Caki2 (cell line): ENCODE data around the gene SERINC3. TPM values are rescaled to one million over a fixed set of nuclear protein-coding genes. Genes with fewer than 3 reads are reported as not detected.

Experiments
- DNase-seq: peaks from one replicate; pipeline ENCODE4 v3.0.0-alpha.2; 2015; ENCODE audit warnings: low read depth
- in situ Hi-C: cut with HindIII; loops from 2 replicates; pipeline ENCODE4 v1.10.0; 2016; ENCODE audit warnings: low sequenced_read_pairs, low pct_unique_long_range_greater_than_20kb, mixed read lengths
- total RNA-seq: library from RNA; depleted of rRNA; stranded (reverse); fragments of >200 nt; shearing (Covaris generic); gene quantifications from 2 replicates; pipeline ENCODE4 v1.2.3, GENCODE V29; 2014; ENCODE audit warnings: low replicate concordance

SERINC3 gene
- total RNA-seq, 1 experiment from 2014 or later = 59.5 TPM

- in situ Hi-C loops = no loop called here
- DNase-seq = no peak
Measured at GRCh38 chr20:44500221-44500620, 21.6 kb downstream of the SERINC3 start.

DNA sequence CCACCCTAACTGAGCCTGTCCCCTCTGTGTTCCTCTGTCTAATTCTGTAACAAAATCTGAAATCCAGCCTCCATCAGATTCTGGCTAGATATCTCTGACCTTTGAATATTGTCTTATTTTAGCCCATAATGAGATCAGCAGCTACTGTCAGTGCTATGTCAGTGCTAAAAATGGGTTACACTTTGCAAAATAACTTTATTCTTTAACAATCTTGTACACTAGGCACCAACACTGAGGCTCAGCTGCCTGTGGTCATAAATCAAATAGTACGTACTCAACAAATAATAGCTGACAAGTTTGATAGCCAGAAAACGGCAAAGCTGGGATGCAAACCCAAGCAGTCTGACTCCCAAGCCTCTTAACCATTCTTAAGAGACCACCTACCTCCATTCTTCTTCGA is 24.1 kb downstream of the SERINC3 start:
- in situ Hi-C loops = no loop called here
- DNase-seq = no peak

DNA sequence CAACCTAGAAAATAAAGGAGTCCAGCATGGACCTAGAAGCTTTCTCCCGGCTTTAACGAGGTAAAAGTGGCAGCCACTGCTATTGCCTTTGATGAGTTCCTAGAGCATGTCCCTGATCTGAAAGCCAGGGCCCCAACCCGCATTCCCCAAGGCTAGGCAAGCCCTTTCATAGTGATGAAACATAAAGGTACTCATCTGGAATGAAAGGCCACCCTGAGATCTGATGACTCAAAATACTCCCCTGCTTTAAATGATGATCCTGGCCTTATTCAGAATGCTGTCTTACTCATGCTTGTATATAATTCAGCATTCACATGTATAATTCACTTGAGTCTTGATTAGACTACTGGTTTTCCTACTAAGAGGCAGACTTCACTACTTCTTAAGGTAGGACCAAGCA is 24.9 kb downstream of the SERINC3 start:
- peak; percentile 76 for DNase-seq
- in situ Hi-C loops = no loop called here

- peak; percentile 92 for DNase-seq
- in situ Hi-C loops = no loop called here
Measured at GRCh38 chr20:44495802-44496481, 25.9 kb downstream of the SERINC3 start.

DNA sequence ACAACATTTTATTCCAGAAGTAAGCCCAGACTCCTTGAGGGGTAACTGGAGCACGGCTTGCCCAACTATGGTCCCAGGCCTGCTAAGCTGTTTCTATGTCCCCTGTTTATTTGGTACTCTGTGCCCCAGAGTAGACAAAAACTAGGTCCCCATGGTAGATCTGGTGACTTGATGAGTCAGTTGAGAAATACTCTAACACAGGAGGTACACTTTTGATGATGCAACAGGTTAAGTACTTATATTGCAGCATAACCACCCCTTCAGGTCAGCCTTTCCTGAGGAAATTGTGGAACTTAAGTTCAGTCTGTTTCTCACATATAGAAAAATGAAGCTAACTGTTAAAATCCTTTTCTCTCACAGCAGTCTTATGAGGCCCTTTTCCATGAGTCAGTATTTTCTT is 26.6 kb downstream of the SERINC3 start:
- DNase-seq = no peak
- in situ Hi-C loops = no loop called here

DNA sequence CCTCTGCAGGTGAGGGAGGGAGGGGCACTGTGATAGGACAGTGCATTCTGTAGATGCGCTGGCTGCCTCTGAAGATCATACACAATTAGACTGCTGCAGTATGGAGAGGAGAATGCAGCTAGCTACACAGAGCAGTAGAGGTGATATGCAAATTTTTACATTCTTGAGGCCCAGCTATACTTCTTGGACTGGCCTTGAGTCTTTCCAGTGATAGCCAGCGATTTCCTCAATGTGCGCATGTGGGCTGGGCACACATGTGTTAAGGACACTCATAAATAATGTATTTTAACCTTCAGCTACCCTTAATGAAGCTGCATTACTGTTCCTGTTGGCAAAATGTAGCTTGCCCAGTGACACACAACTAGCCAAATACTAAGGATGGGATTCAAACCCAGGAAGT is 27.2 kb downstream of the SERINC3 start:
- in situ Hi-C loops = no loop called here
- DNase-seq = no peak

GRCh38 chr20:44494266-44494665 is 27.6 kb downstream of the SERINC3 start:
- in situ Hi-C loops = no loop called here
- no peak for DNase-seq

GRCh38 chr20:44491635-44492395 is 30.1 kb downstream of the SERINC3 start:
- DNase-seq = no peak
- in situ Hi-C loops = no loop called here

DNA sequence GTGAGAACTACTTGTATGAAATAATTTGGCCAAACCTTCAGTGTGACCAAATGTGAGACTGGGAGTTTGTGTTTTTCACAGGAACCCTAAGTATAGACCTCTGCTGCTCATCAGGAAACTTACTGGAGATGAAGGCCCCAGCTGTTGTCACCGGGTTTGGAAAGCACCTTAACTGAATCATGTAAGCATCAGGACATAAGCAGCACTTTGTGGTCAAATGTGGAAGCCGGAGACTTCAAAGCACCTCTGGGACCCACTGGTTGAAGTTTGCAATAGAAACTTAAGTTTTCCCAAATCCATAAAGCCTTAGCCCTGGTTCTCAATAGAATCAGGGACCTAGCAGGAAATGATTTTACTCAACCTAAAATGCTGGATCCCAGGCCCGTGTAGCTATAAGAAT is 31.9 kb downstream of the SERINC3 start:
- no peak for DNase-seq
- in situ Hi-C loops = no loop called here

DNA sequence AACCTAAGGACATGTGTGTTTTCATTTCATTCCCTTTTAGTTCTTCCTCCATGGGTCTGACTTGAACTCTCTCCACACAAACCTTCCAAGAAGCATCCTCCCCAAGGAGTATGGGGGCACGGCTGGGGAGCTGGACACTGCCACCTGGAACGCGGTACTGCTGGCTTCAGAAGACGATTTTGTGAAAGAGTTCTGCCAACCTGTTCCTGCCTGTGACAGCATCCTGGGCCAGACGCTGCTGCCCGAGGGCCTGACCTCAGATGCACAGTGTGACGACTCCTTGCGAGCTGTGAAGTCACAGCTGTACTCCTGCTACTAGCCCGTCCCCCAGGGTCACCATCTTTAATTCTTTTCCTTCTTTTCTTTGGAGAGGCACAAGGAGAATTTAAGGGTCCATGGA is 32.6 kb downstream of the SERINC3 start:
- no peak for DNase-seq
- in situ Hi-C loops = no loop called here

- no peak for DNase-seq
- in situ Hi-C loops = no loop called here
Measured at GRCh38 chr20:44488551-44488950, 33.3 kb downstream of the SERINC3 start.

GRCh38 chr20:44485830-44486198 is 36.1 kb downstream of the SERINC3 start:
- no peak for DNase-seq
- in situ Hi-C loops = no loop called here

- DNase-seq = no peak
- in situ Hi-C loops = no loop called here
Measured at GRCh38 chr20:44485078-44485829, 36.6 kb downstream of the SERINC3 start.

DNA sequence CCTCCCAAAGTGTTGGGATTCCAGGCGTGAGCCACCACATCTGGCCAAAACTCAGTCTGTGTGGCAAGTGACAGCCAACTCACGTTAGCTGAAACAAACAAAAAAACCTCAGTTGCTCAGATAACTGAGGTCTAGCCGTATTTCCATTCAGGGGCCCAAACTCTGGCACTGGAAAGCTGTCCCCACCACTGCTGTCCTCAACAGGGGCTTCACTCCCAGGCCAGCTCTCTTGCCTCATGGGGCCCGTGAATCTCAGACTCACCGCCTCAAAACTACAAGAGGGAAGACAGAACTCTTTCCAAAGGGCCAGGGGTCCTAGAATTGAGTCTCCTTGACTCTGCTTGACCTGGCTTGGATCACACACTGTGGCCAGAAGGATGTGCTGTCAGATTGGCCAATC is 38.8 kb downstream of the SERINC3 start:
- DNase-seq = no peak
- in situ Hi-C loops = no loop called here

- in situ Hi-C loops = no loop called here
- no peak for DNase-seq
Measured at GRCh38 chr20:44481719-44482416, 40.0 kb downstream of the SERINC3 start.

DNA sequence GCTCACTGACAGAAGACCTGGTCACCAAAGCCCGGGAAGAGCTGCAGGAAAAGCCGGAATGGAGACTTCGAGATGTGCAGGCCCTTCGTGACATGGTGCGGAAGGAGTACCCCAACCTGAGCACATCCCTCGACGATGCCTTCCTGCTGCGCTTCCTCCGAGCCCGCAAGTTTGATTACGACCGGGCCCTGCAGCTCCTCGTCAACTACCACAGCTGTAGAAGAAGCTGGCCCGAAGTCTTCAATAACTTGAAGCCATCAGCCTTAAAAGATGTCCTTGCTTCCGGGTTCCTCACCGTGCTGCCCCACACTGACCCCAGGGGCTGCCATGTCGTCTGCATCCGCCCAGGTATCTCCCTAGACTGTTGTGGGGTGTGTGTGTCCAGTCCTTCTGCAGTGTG is 41.8 kb downstream of the SERINC3 start:
- in situ Hi-C loops = no loop called here
- no peak for DNase-seq

GRCh38 chr20:44479643-44480042 is 42.2 kb downstream of the SERINC3 start:
- no peak for DNase-seq
- in situ Hi-C loops = no loop called here

GRCh38 chr20:44478206-44478605 is 43.7 kb downstream of the SERINC3 start:
- DNase-seq = no peak
- in situ Hi-C loops = no loop called here

- in situ Hi-C loops = no loop called here
- no peak for DNase-seq
Measured at GRCh38 chr20:44477151-44477550, 44.7 kb downstream of the SERINC3 start.
